ENCODE results near the gene OR2V2. TPM values are rescaled to one million over a fixed set of nuclear protein-coding genes. Genes with fewer than 3 reads are reported as not detected.

The OR2V2 gene
- total RNA-seq, 1 donor from 2014 or later, result not detected

DNA sequence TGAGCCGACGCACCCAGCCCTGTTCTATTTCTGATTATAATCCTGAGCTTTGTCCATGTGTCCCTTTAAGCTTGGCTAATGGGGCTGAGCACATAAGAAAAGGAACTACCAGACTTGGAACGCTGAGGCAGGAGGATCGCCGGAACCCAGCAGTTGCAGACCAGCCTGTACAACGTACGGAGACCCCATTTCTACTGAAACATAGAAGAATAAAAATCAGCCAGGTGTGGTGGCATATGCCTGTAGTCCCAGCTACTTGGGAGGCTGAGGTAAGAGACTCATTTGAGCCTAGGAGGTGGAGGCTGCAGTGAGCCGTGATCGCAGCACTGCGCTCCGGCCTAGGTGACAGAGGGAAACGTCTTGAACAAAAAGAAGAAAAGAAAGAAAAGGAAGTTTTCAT lies 35.3 kb downstream of the OR2V2 start:
- Mint-ChIP-seq H3K36me3 (ENCODE audit: low read depth, unreplicated experiment) (no peaks in the 10 kb centered on the region), H3K27ac (ENCODE audit: unreplicated experiment) (no peak overlapping the region), H3K27me3 (ENCODE audit: low read depth, unreplicated experiment) (no peaks in the 10 kb centered on the region), H3K9me3 (ENCODE audit: unreplicated experiment) (no peaks in the 10 kb centered on the region), H3K4me1 (ENCODE audit: low read depth, unreplicated experiment) (peaks cover 2% of the 10 kb centered on the region), H3K4me3 (ENCODE audit: unreplicated experiment) (no peak overlapping the region)
- H3K9ac ChIP-seq (ENCODE audit: low read length), result no peak overlapping the region
- no peaks in the 10 kb centered on the region for H3K4me1 ChIP-seq (ENCODE audit: insufficient read depth, low read length)
- no peak overlapping the region for H3K4me3 ChIP-seq (ENCODE audit: insufficient read depth, low read depth, low read length)
- H3K36me3 ChIP-seq (ENCODE audit: insufficient read depth, low read length), result no peaks in the 10 kb centered on the region
- H3K4me2 ChIP-seq (ENCODE audit: low read length), result no peak overlapping the region
- no peak for TF ChIP-seq EZH2 (IDR thresholded peaks at IDR 0.05; ENCODE audit: insufficient read depth, low read length)
- FAIRE-seq (no peak), DNase-seq (ENCODE audit: low read depth) (no peak)
- H3K27me3 ChIP-seq (ENCODE audit: insufficient read depth, low read length), result peaks cover 3% of the 10 kb centered on the region
- no peak overlapping the region for H3K27ac ChIP-seq (ENCODE audit: low read depth, low read length)
- no peaks in the 10 kb centered on the region for H4K20me1 ChIP-seq (ENCODE audit: insufficient read depth, low read length)
- no peaks in the 10 kb centered on the region for H3K9me3 ChIP-seq (ENCODE audit: insufficient read depth, low read depth, low read length)
- no peaks in the 10 kb centered on the region for H3K79me2 ChIP-seq (ENCODE audit: insufficient read depth, low read length)
- no peak overlapping the region for H2AFZ ChIP-seq (ENCODE audit: low read depth, low read length)

DNA sequence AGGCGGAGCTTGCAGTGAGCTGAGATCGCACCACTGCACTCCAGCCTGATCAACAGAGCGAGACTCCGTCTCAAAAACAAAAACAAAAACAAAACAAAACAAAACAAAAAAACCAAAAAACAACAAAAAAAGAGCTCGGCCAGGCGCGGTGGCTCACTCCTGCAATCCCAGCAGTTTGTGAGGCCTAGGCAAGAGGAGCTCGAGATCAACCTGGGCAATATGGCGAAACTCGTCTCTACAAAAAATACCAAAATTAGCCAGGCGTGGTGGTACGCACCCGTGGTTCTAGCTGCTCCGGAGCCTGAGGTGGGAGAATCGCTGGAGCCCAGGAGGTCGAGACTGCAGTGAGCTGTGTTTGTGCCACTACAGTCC lies 37.4 kb downstream of the OR2V2 start:
- Histone ChIP-seq H3K4me2 (ENCODE audit: low read length) (peak overlapping the region; percentile 85), H2AFZ (ENCODE audit: low read depth, low read length) (no peak overlapping the region), H3K36me3 (ENCODE audit: insufficient read depth, low read length) (no peaks in the 10 kb centered on the region), H3K4me1 (ENCODE audit: insufficient read depth, low read length) (peaks cover 4% of the 10 kb centered on the region), H3K9me3 (ENCODE audit: insufficient read depth, low read depth, low read length) (no peaks in the 10 kb centered on the region), H3K4me3 (ENCODE audit: insufficient read depth, low read depth, low read length) (peak overlapping the region; percentile 63), H3K27me3 (ENCODE audit: insufficient read depth, low read length) (peaks cover 3% of the 10 kb centered on the region), H3K9ac (ENCODE audit: low read length) (peak overlapping the region; percentile 64), H3K79me2 (ENCODE audit: insufficient read depth, low read length) (no peaks in the 10 kb centered on the region), H3K27ac (ENCODE audit: low read depth, low read length) (no peak overlapping the region), H4K20me1 (ENCODE audit: insufficient read depth, low read length) (peaks cover 3% of the 10 kb centered on the region)
- Mint-ChIP-seq H3K4me1 (ENCODE audit: low read depth, unreplicated experiment) (peaks cover 2% of the 10 kb centered on the region), H3K27me3 (ENCODE audit: low read depth, unreplicated experiment) (no peaks in the 10 kb centered on the region), H3K4me3 (ENCODE audit: unreplicated experiment) (peak overlapping the region; percentile 88), H3K27ac (ENCODE audit: unreplicated experiment) (no peak overlapping the region), H3K9me3 (ENCODE audit: unreplicated experiment) (peaks cover 2% of the 10 kb centered on the region), H3K36me3 (ENCODE audit: low read depth, unreplicated experiment) (no peaks in the 10 kb centered on the region)
- FAIRE-seq, result no peak
- no peak for TF ChIP-seq EZH2 (IDR thresholded peaks at IDR 0.05; ENCODE audit: insufficient read depth, low read length)
- TF ChIP-seq, protein P1, sequence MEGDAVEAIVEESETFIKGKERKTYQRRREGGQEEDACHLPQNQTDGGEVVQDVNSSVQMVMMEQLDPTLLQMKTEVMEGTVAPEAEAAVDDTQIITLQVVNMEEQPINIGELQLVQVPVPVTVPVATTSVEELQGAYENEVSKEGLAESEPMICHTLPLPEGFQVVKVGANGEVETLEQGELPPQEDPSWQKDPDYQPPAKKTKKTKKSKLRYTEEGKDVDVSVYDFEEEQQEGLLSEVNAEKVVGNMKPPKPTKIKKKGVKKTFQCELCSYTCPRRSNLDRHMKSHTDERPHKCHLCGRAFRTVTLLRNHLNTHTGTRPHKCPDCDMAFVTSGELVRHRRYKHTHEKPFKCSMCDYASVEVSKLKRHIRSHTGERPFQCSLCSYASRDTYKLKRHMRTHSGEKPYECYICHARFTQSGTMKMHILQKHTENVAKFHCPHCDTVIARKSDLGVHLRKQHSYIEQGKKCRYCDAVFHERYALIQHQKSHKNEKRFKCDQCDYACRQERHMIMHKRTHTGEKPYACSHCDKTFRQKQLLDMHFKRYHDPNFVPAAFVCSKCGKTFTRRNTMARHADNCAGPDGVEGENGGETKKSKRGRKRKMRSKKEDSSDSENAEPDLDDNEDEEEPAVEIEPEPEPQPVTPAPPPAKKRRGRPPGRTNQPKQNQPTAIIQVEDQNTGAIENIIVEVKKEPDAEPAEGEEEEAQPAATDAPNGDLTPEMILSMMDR (IDR thresholded peaks at IDR 0.05; ENCODE audit: insufficient read depth, low read depth, low read length), result no peak
- DNase-seq (ENCODE audit: low read depth), result no peak

DNA sequence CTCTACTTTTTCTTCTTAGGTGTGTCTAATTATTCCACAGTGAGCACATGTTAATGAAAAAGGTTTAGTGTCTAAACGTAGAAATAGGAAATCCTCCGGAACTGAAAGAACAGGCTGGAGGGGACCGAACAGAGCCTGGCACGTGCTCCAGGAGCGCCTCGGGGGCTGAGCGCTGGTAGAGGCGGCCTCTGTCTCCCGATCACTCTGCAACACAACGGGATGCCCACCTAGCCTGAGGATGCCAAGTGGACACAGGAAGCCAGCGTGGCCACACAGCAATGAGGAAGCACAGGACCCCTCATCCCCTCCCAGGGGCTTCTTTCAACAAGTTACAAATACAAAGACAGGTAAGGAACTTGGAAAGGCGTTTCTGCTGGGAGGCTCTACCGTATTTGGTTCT lies 38.2 kb downstream of the OR2V2 start:
- Histone ChIP-seq H3K27me3 (ENCODE audit: insufficient read depth, low read length) (peaks cover under 1% of the 10 kb centered on the region), H2AFZ (ENCODE audit: low read depth, low read length) (no peak overlapping the region), H3K4me1 (ENCODE audit: insufficient read depth, low read length) (peaks cover 11% of the 10 kb centered on the region), H3K79me2 (ENCODE audit: insufficient read depth, low read length) (no peaks in the 10 kb centered on the region), H3K36me3 (ENCODE audit: insufficient read depth, low read length) (no peaks in the 10 kb centered on the region), H3K4me2 (ENCODE audit: low read length) (no peak overlapping the region), H3K27ac (ENCODE audit: low read depth, low read length) (no peak overlapping the region), H3K9ac (ENCODE audit: low read length) (no peak overlapping the region), H4K20me1 (ENCODE audit: insufficient read depth, low read length) (peaks cover 3% of the 10 kb centered on the region), H3K9me3 (ENCODE audit: insufficient read depth, low read depth, low read length) (no peaks in the 10 kb centered on the region), H3K4me3 (ENCODE audit: insufficient read depth, low read depth, low read length) (no peak overlapping the region)
- TF ChIP-seq, protein P1 (IDR thresholded peaks at IDR 0.05; ENCODE audit: insufficient read depth, low read depth, low read length), result no peak
- no peak for TF ChIP-seq EZH2 (IDR thresholded peaks at IDR 0.05; ENCODE audit: insufficient read depth, low read length)
- FAIRE-seq (no peak), DNase-seq (ENCODE audit: low read depth) (no peak)
- Mint-ChIP-seq H3K4me3 (ENCODE audit: unreplicated experiment) (no peak overlapping the region), H3K27ac (ENCODE audit: unreplicated experiment) (no peak overlapping the region), H3K9me3 (ENCODE audit: unreplicated experiment) (peaks cover 2% of the 10 kb centered on the region), H3K36me3 (ENCODE audit: low read depth, unreplicated experiment) (no peaks in the 10 kb centered on the region), H3K27me3 (ENCODE audit: low read depth, unreplicated experiment) (no peaks in the 10 kb centered on the region), H3K4me1 (ENCODE audit: low read depth, unreplicated experiment) (peaks cover 2% of the 10 kb centered on the region)
